Measurements from ENCODE around the gene JPT2.

The JPT2 gene, protein sequence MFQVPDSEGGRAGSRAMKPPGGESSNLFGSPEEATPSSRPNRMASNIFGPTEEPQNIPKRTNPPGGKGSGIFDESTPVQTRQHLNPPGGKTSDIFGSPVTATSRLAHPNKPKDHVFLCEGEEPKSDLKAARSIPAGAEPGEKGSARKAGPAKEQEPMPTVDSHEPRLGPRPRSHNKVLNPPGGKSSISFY

DNA sequence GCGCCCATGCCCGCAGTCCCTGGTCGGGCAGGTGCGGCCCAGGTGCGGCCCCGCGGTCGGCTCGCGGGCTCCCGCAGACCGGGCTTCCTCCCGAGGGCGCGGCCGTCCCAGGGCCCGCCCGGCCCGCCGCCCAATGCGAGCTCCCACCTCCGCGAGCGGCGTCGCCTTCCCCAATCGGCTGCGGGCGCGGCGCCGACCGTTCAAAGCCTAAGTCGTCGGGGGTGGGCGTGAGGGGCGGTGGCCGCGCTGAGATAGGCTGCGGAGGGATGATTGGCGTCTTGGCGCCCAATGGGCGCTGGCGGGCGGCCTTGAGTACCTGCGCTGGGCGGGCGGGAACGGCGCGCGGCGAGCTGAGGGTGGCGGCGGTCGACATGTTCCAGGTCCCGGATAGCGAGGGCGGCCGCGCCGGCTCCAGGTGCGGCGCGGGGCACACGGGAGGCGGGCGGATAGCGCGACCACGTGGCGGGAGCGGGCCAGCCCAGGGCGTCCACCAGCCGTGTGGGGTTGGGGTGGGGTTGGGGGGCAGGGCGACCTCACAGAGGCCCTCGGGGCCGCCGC, at the start of gene JPT2:
Gene JPT2 (plus strand): TSS at position 338 of the 558 bp plus-strand sequence. CDS start 34 bp downstream, at position 372.
- peak; percentile 99 to 100 (median 99) for DNase-seq

DNA sequence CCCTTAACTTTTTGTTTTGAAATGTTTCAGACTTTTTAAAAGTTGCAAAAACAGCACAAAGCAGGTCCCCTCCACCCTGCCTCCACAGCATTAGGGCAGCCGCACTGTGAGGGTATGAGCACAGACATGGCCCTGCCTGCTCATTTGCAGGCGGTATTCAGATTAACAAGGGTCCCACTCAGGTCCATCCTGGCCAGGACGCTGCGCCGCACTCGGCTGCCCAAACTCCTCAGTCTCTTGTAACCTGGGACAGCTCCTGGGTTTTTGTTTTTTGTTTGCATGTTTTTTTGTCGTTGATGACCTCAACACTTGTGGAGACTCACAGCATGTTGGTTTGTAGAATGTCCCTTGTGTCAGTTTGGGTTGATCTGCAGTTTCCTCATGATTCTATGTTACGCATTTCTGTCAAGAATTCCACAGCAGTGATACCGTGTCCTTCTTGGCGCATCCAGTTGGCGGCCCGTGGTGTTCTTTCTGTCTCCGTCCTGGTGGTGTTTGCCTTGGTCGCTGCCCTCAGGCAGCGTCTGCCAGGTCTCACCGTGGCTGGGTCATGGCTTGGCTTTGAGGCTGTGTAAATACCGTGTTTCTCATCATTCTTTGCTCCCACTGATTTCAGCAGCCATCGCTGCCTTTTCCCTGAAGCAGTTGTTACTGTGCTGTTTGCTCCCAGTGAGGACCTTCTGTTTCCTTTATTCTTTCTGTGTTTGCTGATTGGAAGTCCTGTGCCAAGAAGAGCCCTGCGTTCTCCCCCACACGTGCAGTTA, 47.4 kb upstream of the JPT2 start:
- no peak for DNase-seq

DNA sequence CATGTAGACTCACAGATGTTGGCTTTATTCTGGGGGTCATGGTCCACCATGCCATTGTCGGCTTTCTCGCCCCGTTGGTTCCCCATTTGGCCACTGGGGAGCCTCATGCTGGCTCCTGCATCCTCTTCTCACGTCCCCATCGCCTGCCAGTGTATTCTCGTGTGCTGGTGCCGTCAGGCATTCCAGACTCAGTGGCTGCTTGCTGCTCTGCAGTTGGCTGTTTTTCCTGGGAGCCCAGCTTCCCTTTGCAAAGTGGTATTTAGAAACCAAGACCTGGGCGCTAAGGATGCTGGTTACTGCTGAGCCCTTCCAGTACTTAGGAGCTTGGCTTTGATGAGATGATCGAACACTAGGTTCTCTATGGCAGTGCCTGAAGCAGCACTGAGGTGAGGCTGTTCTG, 46.8 kb upstream of the JPT2 start:
- no peak for DNase-seq

DNA sequence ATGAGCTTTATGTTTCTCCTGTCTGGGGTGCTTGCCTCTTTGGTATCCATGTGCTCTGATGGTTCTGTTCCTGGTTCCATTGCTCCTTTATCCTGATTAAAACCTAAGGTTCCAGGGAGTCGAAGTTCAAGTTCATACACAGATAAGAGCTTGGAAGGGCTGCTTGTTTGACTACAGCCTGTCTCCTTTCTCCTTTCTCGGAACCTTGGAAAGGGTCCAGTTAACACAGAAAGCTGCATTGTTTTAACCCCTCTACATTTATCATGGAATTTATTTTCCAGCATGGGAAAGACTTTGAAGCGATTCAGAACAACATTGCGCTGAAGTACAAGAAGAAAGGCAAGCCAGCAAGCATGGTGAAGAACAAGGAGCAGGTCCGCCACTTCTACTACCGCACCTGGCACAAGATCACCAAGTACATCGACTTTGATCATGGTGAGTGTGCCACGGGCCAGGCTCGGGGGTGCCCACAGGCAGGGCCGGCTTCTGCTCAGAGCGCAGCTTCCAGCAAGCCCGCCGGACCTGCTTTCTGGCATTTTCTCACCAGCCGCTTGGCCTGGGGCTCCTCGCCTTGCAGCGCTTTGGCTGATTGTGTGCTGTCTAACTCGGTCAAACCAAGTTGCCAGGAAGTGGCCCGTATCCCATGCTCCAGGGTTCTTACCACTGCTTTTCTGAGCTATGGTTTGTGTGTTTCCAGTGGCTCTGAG, 46.0 kb upstream of the JPT2 start:
- DNase-seq = no peak

DNA sequence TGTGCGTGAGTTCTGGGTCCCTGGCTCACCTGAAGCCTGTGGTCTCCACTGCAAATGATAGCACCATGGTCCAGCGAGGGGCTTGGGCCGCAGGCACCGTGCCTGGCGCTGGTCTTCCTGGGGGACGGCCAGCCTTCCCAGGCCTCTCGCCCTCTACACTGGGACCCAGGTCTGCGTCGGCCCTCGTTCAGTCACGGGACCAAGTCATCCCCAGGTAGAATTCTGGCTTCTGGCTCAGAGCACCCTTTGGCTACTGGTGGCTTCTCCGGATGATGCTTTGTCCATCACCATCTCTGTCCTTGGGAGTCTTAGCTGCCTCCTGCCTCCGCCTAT, 45.5 kb upstream of the JPT2 start:
- DNase-seq = no peak

DNA sequence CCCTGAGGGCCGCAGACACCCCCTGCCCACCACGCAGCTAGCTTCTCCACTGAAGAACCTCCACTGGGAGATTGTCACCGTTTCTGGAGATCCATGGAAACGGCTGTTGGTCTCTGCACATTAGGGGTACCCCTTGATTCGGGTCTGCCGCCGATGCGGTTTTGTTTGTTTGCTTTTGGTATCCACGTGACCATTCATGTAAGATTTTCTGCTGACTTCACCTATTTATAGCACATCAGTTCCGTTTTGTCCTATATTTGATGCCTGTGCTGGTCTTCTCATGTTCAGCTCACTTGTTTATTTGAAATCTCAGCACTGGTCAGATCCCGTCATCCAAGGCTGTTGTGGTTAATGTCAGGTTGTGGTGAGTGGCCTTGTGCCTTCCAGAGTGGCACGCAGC, 44.8 kb upstream of the JPT2 start:
- DNase-seq = no peak

DNA sequence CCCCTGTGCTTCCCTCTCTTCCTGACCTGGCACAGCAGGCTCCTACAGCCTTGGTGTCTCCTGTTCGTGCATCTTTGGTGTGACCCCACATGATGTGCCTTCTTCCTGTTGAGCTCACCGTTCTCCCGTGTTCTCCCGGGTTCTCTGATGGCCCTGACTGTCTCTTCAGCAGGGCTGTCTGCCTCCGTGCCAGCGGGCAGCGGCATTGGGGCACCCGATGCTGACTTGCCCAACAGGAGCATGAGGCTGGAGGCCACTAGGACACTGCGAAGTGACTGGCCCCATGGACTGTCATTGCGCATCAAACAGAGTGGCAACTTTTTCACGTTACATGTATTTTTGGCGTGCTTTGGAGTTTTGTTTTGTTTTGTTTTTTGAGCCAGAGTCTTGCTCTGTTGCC, 43.5 kb upstream of the JPT2 start:
- DNase-seq = no peak

DNA sequence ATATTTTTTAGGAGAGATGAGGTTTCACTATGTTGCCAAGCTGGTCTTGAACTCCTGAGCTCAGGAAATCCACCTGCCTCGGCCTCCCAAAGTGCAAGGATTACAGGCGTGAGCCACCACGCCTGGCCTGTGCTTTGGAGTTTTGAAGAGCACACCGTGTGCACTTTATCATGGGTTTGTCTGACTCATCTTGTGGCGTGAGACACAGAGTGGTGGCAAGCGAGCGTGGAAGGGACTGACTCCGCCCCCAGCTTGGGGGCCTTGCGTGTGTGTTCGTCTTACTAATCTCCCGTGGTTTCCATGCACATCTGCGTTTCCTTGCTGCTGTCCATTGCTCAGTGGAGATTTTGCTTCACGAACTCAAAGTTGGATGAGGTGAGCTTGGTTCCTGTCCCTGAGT, 43.0 kb upstream of the JPT2 start:
- DNase-seq = no peak

DNA sequence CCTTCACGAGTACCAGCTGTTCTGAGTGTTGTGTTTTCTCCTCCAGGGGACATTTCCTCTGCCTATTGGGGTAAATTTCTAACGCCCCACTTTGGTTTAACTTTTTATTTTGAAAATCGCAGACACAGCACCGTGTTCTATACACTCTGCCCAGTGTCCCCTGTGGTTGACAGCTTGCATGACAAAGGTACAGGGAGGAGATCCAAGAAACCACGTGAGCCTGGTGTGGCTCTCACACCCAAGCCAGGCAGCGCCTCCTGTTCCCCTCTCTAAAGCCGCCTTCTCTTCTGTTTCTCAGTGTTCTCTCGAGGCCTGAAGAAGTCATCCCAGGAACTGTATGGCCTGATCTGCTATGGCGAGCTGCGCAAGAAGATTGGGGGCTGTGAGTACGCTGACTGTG, 40.6 kb upstream of the JPT2 start:
- no peak for DNase-seq

DNA sequence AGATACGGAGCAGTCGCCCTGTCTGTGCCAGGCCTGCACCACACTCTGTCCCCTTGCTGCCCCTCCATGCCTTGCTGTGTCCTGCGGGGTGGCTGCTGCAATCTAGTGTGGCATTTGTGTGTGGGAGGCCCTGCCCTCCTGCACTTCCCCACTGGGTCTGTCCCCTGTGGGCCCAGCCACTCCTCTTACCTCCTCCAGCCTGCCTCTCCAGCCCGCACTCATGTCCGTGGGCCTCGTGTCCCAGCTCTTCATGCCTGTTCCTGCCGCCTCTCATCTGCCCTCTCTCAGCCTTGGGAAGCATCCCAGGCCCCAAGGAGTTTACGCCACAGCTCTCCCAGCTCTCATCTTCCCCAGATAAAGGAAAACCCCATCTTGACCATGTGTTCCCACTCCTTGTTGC, 39.3 kb upstream of the JPT2 start:
- DNase-seq = no peak

DNA sequence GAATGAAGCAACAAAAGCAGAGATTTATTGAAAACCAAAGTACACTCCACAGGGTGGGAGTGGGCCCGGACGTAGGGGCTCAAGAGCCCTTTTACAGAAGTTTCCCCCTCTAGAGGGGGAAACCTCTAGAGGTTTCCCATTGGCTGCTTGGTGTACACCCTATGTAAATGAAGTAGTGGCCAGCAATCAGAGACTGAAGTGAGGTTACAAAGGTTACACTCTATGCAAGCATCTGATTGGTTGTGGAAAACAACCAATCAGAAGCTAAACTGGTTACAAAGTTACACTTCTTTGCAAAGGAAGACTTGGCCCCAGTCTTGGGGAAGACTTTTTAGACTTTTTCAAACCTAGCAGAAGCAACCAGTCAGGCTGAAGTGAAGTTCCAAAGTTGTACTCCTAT, 38.8 kb upstream of the JPT2 start:
- DNase-seq = no peak

DNA sequence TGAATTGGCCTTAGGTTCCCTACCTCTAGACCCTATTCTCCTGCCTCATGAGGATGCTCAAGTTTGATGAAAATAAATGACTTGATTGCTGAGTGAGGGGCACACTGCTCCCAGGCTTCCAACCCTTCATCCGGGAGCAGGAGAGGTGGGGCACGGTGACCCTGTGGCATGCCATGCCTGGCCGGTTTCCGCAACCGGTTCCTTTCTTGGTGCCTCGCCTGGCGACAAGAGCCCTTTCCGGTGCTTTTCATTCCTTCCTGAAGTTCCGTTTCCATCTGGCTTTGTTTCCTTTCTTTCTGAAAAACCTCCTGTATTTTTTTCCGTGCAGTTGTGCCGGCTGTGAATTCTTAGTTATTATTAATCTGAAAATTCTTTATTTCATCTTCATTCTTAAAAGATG, 38.2 kb upstream of the JPT2 start:
- no peak for DNase-seq

DNA sequence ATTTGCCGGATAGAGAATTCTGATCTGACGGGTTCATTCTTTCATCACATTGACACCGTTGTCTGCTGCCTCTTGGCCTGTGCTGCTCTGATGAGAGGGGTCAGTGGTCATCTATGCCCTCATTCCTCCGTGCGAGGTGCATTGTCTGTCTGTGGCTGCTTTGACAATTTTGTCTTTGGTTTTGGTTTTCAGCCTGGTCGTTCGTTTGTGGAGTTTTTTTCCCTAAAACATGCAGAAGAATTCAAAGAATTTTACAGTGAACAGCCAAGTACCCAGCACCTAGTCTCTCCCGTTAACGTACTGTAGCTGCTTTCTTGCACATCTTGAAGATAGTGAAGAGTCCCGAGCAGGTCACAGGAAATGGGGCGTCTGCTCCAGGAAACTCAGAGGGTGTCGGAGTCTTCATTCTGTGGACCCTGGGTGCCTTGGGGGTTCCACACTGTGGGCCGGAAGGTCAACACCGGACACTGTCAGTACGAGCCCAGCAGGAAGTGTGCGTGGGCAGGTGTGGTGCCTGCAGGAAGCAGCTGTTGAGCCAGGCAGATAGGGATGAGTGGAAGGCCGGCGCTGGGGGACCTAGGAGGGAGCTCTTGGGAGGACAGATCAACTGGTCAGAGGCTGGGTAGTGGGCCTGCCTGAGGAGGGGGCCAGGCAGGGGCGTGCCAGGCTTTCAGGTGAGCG, 37.7 kb upstream of the JPT2 start:
- DNase-seq = no peak

DNA sequence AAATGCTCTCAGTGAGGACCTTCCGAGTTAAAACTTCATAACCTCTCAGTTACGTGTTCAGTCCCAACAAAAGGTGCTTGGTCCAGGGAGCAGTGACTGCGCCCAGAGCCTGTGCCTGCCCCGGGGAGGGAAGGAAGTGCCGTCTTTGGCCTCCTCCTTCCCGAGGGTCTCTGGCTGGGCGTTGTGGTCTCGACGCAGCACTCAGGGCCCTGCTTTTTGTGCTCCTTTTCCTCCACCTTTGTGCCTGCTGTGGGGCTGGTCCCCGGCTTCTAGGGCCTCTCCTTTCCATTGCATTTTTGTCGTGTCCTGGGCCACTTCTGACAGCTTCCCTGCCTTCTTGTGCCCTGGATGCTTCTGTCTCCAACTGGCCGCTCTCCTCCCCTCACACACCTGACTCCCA, 36.8 kb upstream of the JPT2 start:
- DNase-seq = no peak

DNA sequence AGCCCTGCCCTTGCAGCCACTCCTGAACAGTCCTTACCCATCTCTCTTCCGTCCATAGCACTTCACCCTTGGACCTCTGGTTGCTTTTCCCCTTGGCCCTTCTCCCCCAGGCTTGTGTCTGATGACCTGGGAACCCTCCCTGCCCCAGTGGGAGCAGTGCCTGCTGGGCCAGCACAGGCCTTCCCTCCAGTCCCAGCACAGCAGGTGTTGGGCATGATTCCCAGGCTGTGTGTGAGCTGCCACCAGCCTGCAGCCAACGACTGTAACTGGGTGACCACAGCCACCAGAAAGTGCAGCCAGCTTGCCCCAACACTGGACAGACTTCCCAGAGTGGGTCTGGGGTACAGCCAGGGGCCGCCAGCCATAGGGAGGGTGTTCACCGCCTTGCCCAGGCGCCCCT, 35.9 kb upstream of the JPT2 start:
- no peak for DNase-seq

DNA sequence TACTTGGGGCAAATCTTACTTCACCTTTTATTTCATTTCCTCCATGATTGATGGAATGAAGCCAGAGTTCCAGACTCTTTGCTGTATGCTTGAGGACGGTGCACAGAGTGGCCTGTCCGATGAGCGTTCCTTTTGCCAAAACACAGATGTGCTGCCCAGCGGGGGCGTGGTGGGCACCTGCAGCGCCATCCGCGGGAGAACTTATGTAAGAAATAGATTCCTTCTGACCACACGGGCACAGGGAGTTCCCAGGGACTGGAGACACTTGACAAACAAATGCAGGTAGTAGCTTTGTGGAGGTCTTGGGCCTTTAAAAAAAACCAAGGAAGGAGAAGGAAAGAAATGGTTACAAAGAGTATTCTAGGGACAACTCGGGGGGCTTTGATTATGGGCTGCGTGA, 35.3 kb upstream of the JPT2 start:
- DNase-seq = no peak

DNA sequence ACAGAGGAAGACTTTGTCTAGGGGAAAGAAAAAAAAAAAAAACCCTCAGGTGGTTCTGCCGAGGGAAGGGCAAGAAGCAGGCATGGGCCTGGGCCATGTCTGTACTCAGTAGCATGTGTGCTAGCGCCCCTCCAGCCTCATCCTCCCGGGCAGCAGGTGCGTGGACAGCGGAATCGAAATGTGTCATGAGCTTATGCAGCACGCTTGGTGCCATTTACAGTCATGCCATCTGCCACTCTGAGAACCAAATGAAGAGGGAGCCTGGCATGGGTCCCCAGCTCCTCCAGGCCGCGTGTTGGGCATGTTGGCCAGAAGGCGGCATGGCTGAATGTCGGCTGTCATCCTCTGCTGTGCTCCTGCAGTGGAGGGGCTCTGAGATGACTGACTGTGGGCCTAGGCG, 34.6 kb upstream of the JPT2 start:
- DNase-seq = no peak

DNA sequence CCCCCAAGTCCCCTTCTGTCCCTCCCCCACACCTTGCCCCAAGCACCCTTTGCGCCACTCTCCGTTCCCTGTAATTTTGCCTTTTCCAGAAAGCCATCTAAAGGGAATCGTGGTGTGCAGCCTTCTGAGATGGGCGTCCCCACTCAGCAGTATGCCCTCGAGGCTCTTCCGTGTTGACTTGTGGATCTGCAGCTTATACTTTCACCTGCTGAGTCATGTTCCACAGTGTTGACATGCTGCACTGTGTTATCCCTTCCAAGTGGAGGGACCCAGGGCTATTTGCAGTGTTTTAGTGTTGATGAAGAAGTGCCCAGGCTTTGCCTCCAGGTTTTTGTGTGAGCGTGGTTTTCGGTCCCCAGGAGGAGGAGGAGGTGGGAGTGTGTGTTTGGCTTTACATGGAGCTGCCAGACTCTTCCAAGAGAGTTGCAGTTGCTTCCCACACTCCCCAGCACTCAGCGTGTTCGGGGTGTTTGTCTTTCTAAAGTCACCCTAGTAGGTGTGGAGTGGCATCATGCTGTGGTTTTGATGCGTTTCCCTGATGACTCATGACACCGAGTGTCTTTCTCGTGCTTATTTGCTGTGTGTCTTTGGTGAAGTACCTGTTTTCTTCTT, 32.1 kb upstream of the JPT2 start:
- DNase-seq = peak in 2 of 3 experiments; percentile 61 to 84

DNA sequence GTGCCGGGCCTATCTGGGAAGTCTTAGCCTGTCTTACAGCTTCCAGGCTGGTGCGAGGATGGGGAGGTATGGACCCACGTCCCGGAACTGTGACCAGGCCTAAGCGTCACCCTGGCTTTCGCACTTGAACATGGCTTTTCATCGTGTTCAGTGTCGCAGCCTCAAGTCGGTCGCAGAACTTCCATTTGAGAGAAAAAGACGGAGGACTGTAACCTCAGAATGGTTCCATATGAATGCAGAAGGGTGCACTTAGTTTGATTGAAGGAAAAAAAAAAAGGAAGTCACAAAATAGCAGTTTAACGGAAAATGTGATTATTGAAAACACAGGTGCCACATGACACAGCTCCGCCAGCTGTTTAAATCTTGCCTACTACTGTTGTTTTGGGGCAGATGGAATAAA, 30.2 kb upstream of the JPT2 start:
- no peak for DNase-seq

DNA sequence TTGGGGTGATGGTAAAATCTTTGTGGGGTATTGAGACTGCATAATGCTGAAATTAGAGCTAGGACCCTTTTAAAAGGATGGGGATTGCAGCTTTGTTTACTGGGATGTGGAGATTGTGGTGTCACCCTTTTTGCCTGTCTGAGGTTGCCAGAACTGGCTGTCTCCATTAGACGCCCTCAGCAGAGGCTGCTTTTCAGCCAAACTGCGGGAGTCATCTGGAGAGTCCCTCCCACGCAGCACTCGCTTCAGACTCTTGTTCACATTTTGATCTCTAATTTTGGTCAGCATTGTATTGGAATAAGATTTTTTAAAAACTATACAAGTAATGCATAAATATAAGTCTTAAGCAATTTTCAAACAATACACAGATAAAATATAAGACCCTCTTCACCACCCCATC, 27.9 kb upstream of the JPT2 start:
- DNase-seq = no peak

DNA sequence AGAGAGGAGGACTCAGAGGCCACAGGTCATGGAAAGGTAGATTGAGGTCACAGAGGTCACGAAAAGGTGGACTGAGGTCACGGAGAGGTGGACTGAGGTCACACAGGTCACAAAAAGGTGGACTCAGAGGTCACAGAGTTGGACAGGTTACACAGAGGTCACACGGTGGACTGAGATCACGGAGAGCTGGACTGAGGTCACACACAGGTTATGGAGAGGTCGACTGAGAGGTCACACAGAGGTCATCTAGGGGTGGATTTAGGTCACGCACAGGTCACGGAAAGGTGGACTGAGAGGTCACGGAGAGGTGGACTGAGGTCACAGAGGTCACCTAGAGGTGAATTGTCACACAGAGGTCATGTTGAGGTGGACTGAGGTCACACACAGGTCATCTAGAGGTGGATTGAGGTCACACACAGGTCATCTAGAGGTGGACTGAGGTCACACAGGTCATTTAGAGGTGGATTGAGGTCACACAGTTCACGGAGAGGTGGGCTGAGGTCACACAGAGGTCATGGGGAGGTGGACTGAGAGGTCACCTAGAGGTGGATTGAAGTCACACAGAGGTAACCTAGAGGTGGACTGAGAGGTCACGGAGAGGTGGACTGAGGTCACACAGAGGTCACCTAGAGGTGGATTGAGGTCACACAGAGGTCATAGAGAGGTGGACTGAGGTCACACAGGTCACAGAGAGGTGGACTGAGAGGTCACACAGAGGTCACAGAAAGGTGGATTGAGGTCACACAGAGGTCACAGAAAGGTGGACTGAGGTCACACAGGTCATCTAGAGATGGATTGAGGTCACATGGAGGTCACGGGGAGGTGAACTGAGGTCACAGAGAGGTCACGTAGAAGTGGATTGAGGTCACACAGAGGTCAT, 26.7 kb upstream of the JPT2 start:
- DNase-seq = no peak

DNA sequence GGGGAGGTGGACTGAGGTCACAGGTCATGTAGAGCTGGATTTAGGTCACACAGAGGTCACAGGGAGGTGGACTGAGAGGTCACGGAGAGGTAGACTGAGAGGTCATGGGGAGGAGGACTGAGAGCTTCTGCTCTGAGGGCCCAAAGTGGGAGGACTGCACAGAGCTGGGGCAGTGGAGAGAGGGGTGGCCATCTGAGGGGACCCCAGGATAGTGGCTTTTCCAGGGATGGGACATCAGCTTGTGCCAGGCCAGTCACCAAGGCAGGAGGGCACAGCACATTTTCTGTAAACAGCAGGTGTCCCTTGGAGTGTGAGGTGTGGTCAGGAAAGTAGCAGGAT, 26.1 kb upstream of the JPT2 start:
- no peak for DNase-seq

Data from NCI-H1417 (cell line).